ENCODE data around the gene KRT12. TPM values are rescaled to one million over a fixed set of nuclear protein-coding genes. Genes with fewer than 3 reads are reported as not detected.

KRT12 gene
- total and polyA plus RNA-seq, 2 donors (not counting 1 experiment from before 2014, with no cell fraction given), result not detected

- Histone ChIP-seq H3K27ac (ENCODE audit: insufficient read depth, low read length) (no peak overlapping the region), H3K4me3 (replicated peaks in 1 of 4; ENCODE audit: control extremely low read depth in 1 of 4, insufficient read depth in 1 of 4, low read depth in 3 of 4, low read length in 4 of 4) (no peak overlapping the region), H3K4me1 (ENCODE audit: control insufficient read depth, extremely low read depth, insufficient read depth, low read length) (no peaks in the 10 kb centered on the region), H3K27me3 (ENCODE audit: control insufficient read depth, insufficient read depth, low read length) (peaks cover 3% of the 10 kb centered on the region), H2AFZ (ENCODE audit: low read length) (no peak overlapping the region), H4K20me1 (ENCODE audit: control insufficient read depth, extremely low read depth, insufficient read depth, low read length) (no peaks in the 10 kb centered on the region), H3K36me3 (ENCODE audit: control insufficient read depth, insufficient read depth, low read length) (no peaks in the 10 kb centered on the region), H3K4me2 (ENCODE audit: extremely low read depth, insufficient read depth, low read length) (no peak overlapping the region), H3K79me2 (ENCODE audit: control insufficient read depth, insufficient read depth, low read length) (no peaks in the 10 kb centered on the region), H3K9me3 (ENCODE audit: control insufficient read depth, insufficient read depth, low read depth, low read length) (no peaks in the 10 kb centered on the region), H3K9ac (ENCODE audit: insufficient read depth, low read length) (no peak overlapping the region)
- no peak for TF ChIP-seq CTCF (conservative IDR thresholded peaks at IDR 0.05 in 1 of 2, IDR thresholded peaks at IDR 0.05 in 1 of 2; ENCODE audit: low read depth in 1 of 2, low read length in 2 of 2)
- TF ChIP-seq EZH2 (IDR thresholded peaks at IDR 0.05; ENCODE audit: low read length, missing control alignments), result no peak
- peak in 1 of 2 donors; percentile 52 for DNase-seq (ENCODE audit: low read depth in 2 of 2)
Measured at GRCh38 chr17:40873801-40874200, 6.8 kb upstream of the KRT12 start.

GRCh38 chr17:40873255-40873654, 6.2 kb upstream of the KRT12 start:
- Histone ChIP-seq H3K79me2 (ENCODE audit: control insufficient read depth, insufficient read depth, low read length) (no peaks in the 10 kb centered on the region), H3K36me3 (ENCODE audit: control insufficient read depth, insufficient read depth, low read length) (no peaks in the 10 kb centered on the region), H3K4me1 (ENCODE audit: control insufficient read depth, extremely low read depth, insufficient read depth, low read length) (no peaks in the 10 kb centered on the region), H3K27me3 (ENCODE audit: control insufficient read depth, insufficient read depth, low read length) (peaks cover 3% of the 10 kb centered on the region), H2AFZ (ENCODE audit: low read length) (no peak overlapping the region), H3K4me2 (ENCODE audit: extremely low read depth, insufficient read depth, low read length) (no peak overlapping the region), H3K27ac (ENCODE audit: insufficient read depth, low read length) (no peak overlapping the region), H4K20me1 (ENCODE audit: control insufficient read depth, extremely low read depth, insufficient read depth, low read length) (no peaks in the 10 kb centered on the region), H3K9me3 (ENCODE audit: control insufficient read depth, insufficient read depth, low read depth, low read length) (no peaks in the 10 kb centered on the region), H3K9ac (ENCODE audit: insufficient read depth, low read length) (no peak overlapping the region), H3K4me3 (replicated peaks in 1 of 4; ENCODE audit: control extremely low read depth in 1 of 4, insufficient read depth in 1 of 4, low read depth in 3 of 4, low read length in 4 of 4) (no peak overlapping the region)
- no peak for TF ChIP-seq EZH2 (IDR thresholded peaks at IDR 0.05; ENCODE audit: low read length, missing control alignments)
- no peak for DNase-seq (ENCODE audit: low read depth in 2 of 2)

DNA sequence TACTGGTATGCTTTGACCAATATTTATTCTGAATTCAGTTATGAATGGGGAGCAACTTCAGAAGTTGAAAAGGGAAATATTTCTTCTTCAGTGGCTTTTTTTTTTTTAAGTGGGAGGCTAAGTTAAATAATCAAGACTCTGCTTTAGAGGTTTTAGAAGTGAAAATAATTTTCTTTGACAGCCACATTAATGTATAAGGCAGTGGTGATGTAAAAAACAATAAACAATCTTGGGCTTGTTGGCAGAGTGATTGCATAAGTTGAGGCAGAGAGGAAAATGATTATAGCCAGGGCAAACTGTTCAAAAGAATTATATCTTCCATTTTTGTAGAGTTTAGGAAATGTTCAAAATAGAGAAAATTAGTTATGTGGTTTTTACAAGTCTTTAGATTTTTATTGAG, 5.4 kb upstream of the KRT12 start:
- peak; percentile 14 to 20 for DNase-seq (ENCODE audit: low read depth in 2 of 2)
- TF ChIP-seq EZH2 (IDR thresholded peaks at IDR 0.05; ENCODE audit: low read length, missing control alignments), result no peak
- no peak for TF ChIP-seq CTCF (conservative IDR thresholded peaks at IDR 0.05 in 1 of 2, IDR thresholded peaks at IDR 0.05 in 1 of 2; ENCODE audit: low read depth in 1 of 2, low read length in 2 of 2)
- H3K4me1 ChIP-seq (ENCODE audit: control insufficient read depth, extremely low read depth, insufficient read depth, low read length), result no peaks in the 10 kb centered on the region

More for the DNA sequence above, 5.4 kb upstream of the KRT12 start:
- no peaks in the 10 kb centered on the region for H3K79me2 ChIP-seq (ENCODE audit: control insufficient read depth, insufficient read depth, low read length)
- H3K36me3 ChIP-seq (ENCODE audit: control insufficient read depth, insufficient read depth, low read length), result no peaks in the 10 kb centered on the region
- H2AFZ ChIP-seq (ENCODE audit: low read length), result no peak overlapping the region
- no peak overlapping the region for H3K4me3 ChIP-seq (replicated peaks in 1 of 4; ENCODE audit: control extremely low read depth in 1 of 4, insufficient read depth in 1 of 4, low read depth in 3 of 4, low read length in 4 of 4)
- H3K9ac ChIP-seq (ENCODE audit: insufficient read depth, low read length), result no peak overlapping the region
- H3K27ac ChIP-seq (ENCODE audit: insufficient read depth, low read length), result no peak overlapping the region
- no peaks in the 10 kb centered on the region for H3K27me3 ChIP-seq (ENCODE audit: control insufficient read depth, insufficient read depth, low read length)
- no peaks in the 10 kb centered on the region for H3K9me3 ChIP-seq (ENCODE audit: control insufficient read depth, insufficient read depth, low read depth, low read length)
- H4K20me1 ChIP-seq (ENCODE audit: control insufficient read depth, extremely low read depth, insufficient read depth, low read length), result no peaks in the 10 kb centered on the region
- H3K4me2 ChIP-seq (ENCODE audit: extremely low read depth, insufficient read depth, low read length), result no peak overlapping the region
